A673 (cell line): Measurements from ENCODE around the gene CHST15. TPM values are rescaled to one million over a fixed set of nuclear protein-coding genes. Genes with fewer than 3 reads are reported as not detected.

Experiments used
- BruUV-seq: library from RNA; stranded (reverse); fragments of 400-500 nt; replicated peaks from 2 replicates; lab custom pipeline; 2021; lab: Mats Ljungman, UMichigan
- CTCF ChIA-PET: fragments of 300-600 bp; sonication (Branson Sonifier 250); formaldehyde crosslinking; loops from one replicate; lab custom pipeline; 2022; ENCODE audit warnings: antibody characterized with exemption; lab: Charles Lee
- POLR2A ChIA-PET: fragments of 300-600 bp; sonication (Branson Sonifier 250); formaldehyde crosslinking; loops from one replicate; lab custom pipeline; 2022; ENCODE audit warnings: antibody characterized with exemption; ENCODE audit not compliant: low non-redundant PET; lab: Charles Lee
- DNase-seq: peaks from one replicate; pipeline ENCODE4 v3.0.0-alpha.2; 2015; ENCODE audit warnings: low spot score
- H3K27ac ChIP-seq: fragments of 200-600 bp; sonication (generic); 2 replicates; pipeline ENCODE4 v1.5.1; 2016; ENCODE audit warnings: mixed run types, low read depth, mild to moderate bottlenecking, mixed read lengths, antibody characterized with exemption, low read length; ENCODE audit not compliant: poor library complexity, severe bottlenecking
- H3K27me3 ChIP-seq: fragments of 200-600 bp; sonication (generic); replicated peaks from 2 replicates; pipeline ENCODE4 v1.6.1; 2017; ENCODE audit warnings: mixed run types, low read depth, mild to moderate bottlenecking, mixed read lengths, antibody characterized with exemption, low read length; ENCODE audit not compliant: insufficient read depth, poor library complexity
- H3K36me3 ChIP-seq: fragments of 200-600 bp; sonication (generic); 2 replicates; pipeline ENCODE4 v1.6.1; 2016; ENCODE audit warnings: mixed run types, mild to moderate bottlenecking, mixed read lengths, antibody characterized with exemption, low read length; ENCODE audit not compliant: insufficient read depth, poor library complexity, severe bottlenecking
- H3K4me1 ChIP-seq: fragments of 200-600 bp; sonication (generic); 2 replicates; pipeline ENCODE4 v1.6.1; 2017; ENCODE audit warnings: mixed run types, mild to moderate bottlenecking, mixed read lengths, antibody characterized with exemption, low read length; ENCODE audit not compliant: insufficient read depth, poor library complexity, severe bottlenecking
- H3K4me3 ChIP-seq: fragments of 200-600 bp; sonication (generic); 2 replicates; pipeline ENCODE4 v1.5.1; 2016; ENCODE audit warnings: low read depth, mixed run types, mild to moderate bottlenecking, mixed read lengths, low read length; ENCODE audit not compliant: poor library complexity, severe bottlenecking
- H3K9me3 ChIP-seq: fragments of 200-600 bp; sonication (generic); 2 replicates; pipeline ENCODE4 v1.6.1; 2016; ENCODE audit warnings: mixed run types, low read depth, mild to moderate bottlenecking, mixed read lengths, antibody characterized with exemption, low read length; ENCODE audit not compliant: poor library complexity, severe bottlenecking
- CTCF ChIP-seq: fragments of 300-800, 200-600 bp; sonication (generic); conservative IDR thresholded peaks from 2 replicates; pipeline ENCODE4 v1.5.1; 2017; ENCODE audit warnings: low read depth, mild to moderate bottlenecking, antibody characterized with exemption, low read length, moderate library complexity, mixed read lengths
- EZH2 ChIP-seq: fragments of 200-600 bp; sonication (generic); IDR thresholded peaks from 2 replicates; pipeline ENCODE4 v1.6.1; 2017; ENCODE audit warnings: borderline replicate concordance, low read depth, mild to moderate bottlenecking, mixed read lengths, antibody characterized with exemption, low read length; ENCODE audit not compliant: poor library complexity, severe bottlenecking
- intact Hi-C: fragments of 100-400 bp; cut with micrococcal nuclease; formaldehyde crosslinking; loops from one replicate; pipeline ENCODE4 v1.10.0; 2022; ENCODE audit not compliant: unreplicated experiment
- total RNA-seq: library from RNA; stranded (reverse); gene quantifications from 2 replicates; pipeline ENCODE4 v1.2.3, GENCODE V29; 2021

CHST15 gene
- total RNA-seq, 1 experiment from 2014 or later, result 1.7 TPM

- CTCF ChIA-PET, result no interaction called here
Observed at GRCh38 chr10:124124123-124124768, 30.8 kb upstream of the CHST15 start.

GRCh38 chr10:124123156-124123555 lies 29.8 kb upstream of the CHST15 start:
- CTCF ChIA-PET, result no interaction called here
- TF ChIP-seq EZH2 (no peak), CTCF (no peak)
- intact Hi-C loops, result no loop called here
- Histone ChIP-seq H3K4me1 (no peaks in the 10 kb centered on the region), H3K9me3 (no peaks in the 10 kb centered on the region), H3K4me3 (no peak overlapping the region), H3K27me3 (no peaks in the 10 kb centered on the region), H3K27ac (no peak overlapping the region), H3K36me3 (no peaks in the 10 kb centered on the region)
- no peak for DNase-seq
- POLR2A ChIA-PET, result no interaction called here
- no TSS peak for BruUV-seq

More at GRCh38 chr10:124124123-124124768, 30.8 kb upstream of the CHST15 start:
- no peak for TF ChIP-seq EZH2
- TF ChIP-seq CTCF, result no peak
- H3K4me1 ChIP-seq, result no peaks in the 10 kb centered on the region
- no peak for DNase-seq
- intact Hi-C loops, result no loop called here
- no peaks in the 10 kb centered on the region for H3K9me3 ChIP-seq
- no peaks in the 10 kb centered on the region for H3K27me3 ChIP-seq
- H3K4me3 ChIP-seq, result no peak overlapping the region
- H3K36me3 ChIP-seq, result no peaks in the 10 kb centered on the region
- BruUV-seq, result no TSS peak
- POLR2A ChIA-PET, result no interaction called here
- H3K27ac ChIP-seq, result no peak overlapping the region

GRCh38 chr10:124122211-124122610 lies 28.8 kb upstream of the CHST15 start:
- H3K27ac ChIP-seq, result no peak overlapping the region
- no peak overlapping the region for H3K4me3 ChIP-seq
- intact Hi-C loops, result no loop called here
- H3K36me3 ChIP-seq, result no peaks in the 10 kb centered on the region
- DNase-seq, result no peak
- ChIA-PET POLR2A (no interaction called here), CTCF (no interaction called here)
- H3K9me3 ChIP-seq, result no peaks in the 10 kb centered on the region
- no peaks in the 10 kb centered on the region for H3K4me1 ChIP-seq
- no TSS peak for BruUV-seq
- no peaks in the 10 kb centered on the region for H3K27me3 ChIP-seq
- TF ChIP-seq CTCF, result no peak
- TF ChIP-seq EZH2, result no peak
